Measurements from ENCODE around the gene C6orf132.
A peak's percentile ranks its signal among the peaks of the same experiment; 100 is the strongest.

The C6orf132 gene

GRCh38 chr6:42166444-42167141, 24.2 kb upstream of the C6orf132 start (continued):
- TF ChIP-seq, protein P1, sequence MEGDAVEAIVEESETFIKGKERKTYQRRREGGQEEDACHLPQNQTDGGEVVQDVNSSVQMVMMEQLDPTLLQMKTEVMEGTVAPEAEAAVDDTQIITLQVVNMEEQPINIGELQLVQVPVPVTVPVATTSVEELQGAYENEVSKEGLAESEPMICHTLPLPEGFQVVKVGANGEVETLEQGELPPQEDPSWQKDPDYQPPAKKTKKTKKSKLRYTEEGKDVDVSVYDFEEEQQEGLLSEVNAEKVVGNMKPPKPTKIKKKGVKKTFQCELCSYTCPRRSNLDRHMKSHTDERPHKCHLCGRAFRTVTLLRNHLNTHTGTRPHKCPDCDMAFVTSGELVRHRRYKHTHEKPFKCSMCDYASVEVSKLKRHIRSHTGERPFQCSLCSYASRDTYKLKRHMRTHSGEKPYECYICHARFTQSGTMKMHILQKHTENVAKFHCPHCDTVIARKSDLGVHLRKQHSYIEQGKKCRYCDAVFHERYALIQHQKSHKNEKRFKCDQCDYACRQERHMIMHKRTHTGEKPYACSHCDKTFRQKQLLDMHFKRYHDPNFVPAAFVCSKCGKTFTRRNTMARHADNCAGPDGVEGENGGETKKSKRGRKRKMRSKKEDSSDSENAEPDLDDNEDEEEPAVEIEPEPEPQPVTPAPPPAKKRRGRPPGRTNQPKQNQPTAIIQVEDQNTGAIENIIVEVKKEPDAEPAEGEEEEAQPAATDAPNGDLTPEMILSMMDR (tag by site-specific recombination; IDR thresholded peaks at IDR 0.05), result peak; percentile 86
- TF ChIP-seq ZNF404 (tag by site-specific recombination; IDR thresholded peaks at IDR 0.05), result no peak
- peak; percentile 26; the same call in 1 of the 2 replicates for TF ChIP-seq WT1 (tag by site-specific recombination; IDR thresholded peaks at IDR 0.05)
- TF ChIP-seq ZNF10 (tag by site-specific recombination; IDR thresholded peaks at IDR 0.05), result no peak
- peak; percentile 52; the same call in 1 of the 2 replicates for TF ChIP-seq KLF8 (tag by site-specific recombination; IDR thresholded peaks at IDR 0.05)
- no peak for TF ChIP-seq ZFP41 (tag by site-specific recombination; IDR thresholded peaks at IDR 0.05; ENCODE audit: borderline replicate concordance)
- no peak for TF ChIP-seq ZNF623 (tag by site-specific recombination; IDR thresholded peaks at IDR 0.05)
- peak; percentile 72 for TF ChIP-seq EGR2 (tag by site-specific recombination; IDR thresholded peaks at IDR 0.05; ENCODE audit: low read depth)
- TF ChIP-seq ZNF248 (tag by site-specific recombination; IDR thresholded peaks at IDR 0.05), result no peak
- TF ChIP-seq ZNF354C (tag by site-specific recombination; IDR thresholded peaks at IDR 0.05; ENCODE audit: borderline replicate concordance, low read depth), result no peak

DNA sequence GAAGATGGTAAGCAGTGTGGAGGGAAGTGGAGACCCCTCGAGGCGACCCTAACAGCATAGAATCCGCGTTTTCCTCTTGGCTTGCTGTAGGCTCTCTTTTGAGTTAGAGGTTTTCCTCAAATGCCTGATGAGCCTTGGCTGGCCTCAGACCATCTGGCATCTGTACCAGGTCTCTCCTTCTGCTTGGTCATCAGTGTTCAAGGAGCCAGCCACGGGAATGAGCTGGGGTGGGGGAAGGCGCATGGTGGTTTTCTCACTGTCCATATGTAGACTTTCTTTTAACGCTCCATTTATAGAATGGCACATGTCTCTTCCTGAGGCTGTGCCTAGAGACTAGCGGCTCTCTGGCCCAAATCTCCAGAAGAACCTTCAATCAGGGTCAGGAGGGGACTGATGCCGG, 22.6 kb upstream of the C6orf132 start:
- H3K9me3 ChIP-seq (ENCODE audit: control insufficient read depth, insufficient read depth, low read depth, low read length), result no peaks in the 10 kb centered on the region
- TF ChIP-seq ZNF585B (tag by site-specific recombination; IDR thresholded peaks at IDR 0.05), result no peak
- no peak for TF ChIP-seq ZSCAN4 (tag by site-specific recombination; IDR thresholded peaks at IDR 0.05)
- no peak for TF ChIP-seq ZNF530 (tag by site-specific recombination; IDR thresholded peaks at IDR 0.05; ENCODE audit: low read depth)
- no peaks in the 10 kb centered on the region for H3K4me1 ChIP-seq (ENCODE audit: control insufficient read depth, insufficient read depth, low read length)
- H3K27ac ChIP-seq (ENCODE audit: extremely low read depth, low read depth, low read length), result no peak overlapping the region
- ChIA-PET POLR2A (interaction anchor here (0.6 kb wide), 1 partner anchor 378 kb away, joined by 5 read pairs; no protein-coding TSS in a partner anchor), CTCF (interaction anchor here (0.6 to 3.2 kb wide), 11 partner anchors 8 to 98 kb away, joined by 3 to 24 read pairs (median 6); no protein-coding TSS in a partner anchor)
- H3K36me3 ChIP-seq (ENCODE audit: control insufficient read depth in 2 of 2, insufficient read depth in 1 of 2, low read length in 2 of 2), result no peaks in the 10 kb centered on the region
- H3K4me3 ChIP-seq (ENCODE audit: low read depth, low read length), result no peak overlapping the region

DNA sequence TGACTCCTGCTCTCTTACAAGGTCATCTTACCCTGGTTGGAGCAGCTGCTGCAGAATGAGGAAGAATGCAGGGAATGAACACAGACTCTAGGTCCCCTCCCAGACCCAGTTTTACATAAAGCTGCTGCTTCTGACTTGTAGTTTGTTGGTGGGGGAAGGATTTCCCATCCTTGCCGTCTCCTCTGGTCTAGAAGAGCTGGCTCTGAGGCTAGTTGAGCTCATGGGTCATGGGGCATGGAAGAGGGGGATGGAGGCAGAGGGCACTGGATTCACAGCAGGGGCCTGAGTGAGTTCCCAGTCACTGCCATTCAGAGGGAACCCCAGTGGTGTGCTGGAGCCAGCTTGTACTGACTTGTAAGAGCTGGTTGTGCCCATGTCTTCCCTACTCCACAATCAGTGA, 21.6 kb upstream of the C6orf132 start:
- ChIA-PET POLR2A (no interaction called here), CTCF (interaction anchor here (0.6 to 3.2 kb wide), 12 partner anchors 8 to 120 kb away, joined by 3 to 24 read pairs (median 4); a partner anchor contains a TSS)
- H3K9me3 ChIP-seq (ENCODE audit: control insufficient read depth, insufficient read depth, low read depth, low read length), result no peaks in the 10 kb centered on the region
- no peaks in the 10 kb centered on the region for H3K4me1 ChIP-seq (ENCODE audit: control insufficient read depth, insufficient read depth, low read length)
- H3K36me3 ChIP-seq (ENCODE audit: control insufficient read depth in 2 of 2, insufficient read depth in 1 of 2, low read length in 2 of 2), result no peaks in the 10 kb centered on the region
- TF ChIP-seq ZNF18 (tag by site-specific recombination; IDR thresholded peaks at IDR 0.05), result no peak
- no peak for TF ChIP-seq ZNF221 (tag by site-specific recombination; IDR thresholded peaks at IDR 0.05; ENCODE audit: borderline replicate concordance)
- TF ChIP-seq BCL11A (tag by site-specific recombination; IDR thresholded peaks at IDR 0.05; ENCODE audit: low read depth), result no peak
- TF ChIP-seq ZNF404 (tag by site-specific recombination; IDR thresholded peaks at IDR 0.05), result no peak
- TF ChIP-seq, protein P2, sequence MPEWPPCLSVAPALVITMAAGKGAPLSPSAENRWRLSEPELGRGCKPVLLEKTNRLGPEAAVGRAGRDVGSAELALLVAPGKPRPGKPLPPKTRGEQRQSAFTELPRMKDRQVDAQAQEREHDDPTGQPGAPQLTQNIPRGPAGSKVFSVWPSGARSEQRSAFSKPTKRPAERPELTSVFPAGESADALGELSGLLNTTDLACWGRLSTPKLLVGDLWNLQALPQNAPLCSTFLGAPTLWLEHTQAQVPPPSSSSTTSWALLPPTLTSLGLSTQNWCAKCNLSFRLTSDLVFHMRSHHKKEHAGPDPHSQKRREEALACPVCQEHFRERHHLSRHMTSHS (tag by site-specific recombination; IDR thresholded peaks at IDR 0.05), result no peak
- H3K4me3 ChIP-seq (ENCODE audit: low read depth, low read length), result no peak overlapping the region
- H3K27ac ChIP-seq (ENCODE audit: extremely low read depth, low read depth, low read length), result no peak overlapping the region
